HL-60/S4 treated with phorbol 12-myristate 13-acetate at 8.2 ng/mL for 4 days and 3 days (cell line): Measurements from ENCODE around the gene MAP4K2.

Experiments used
- in situ Hi-C: fragments of 300-500 bp; cut with MboI; formaldehyde crosslinking; loops from 2 replicates; pipeline ENCODE4 v1.15.0; 2022; ENCODE audit warnings: low sequenced_read_pairs

MAP4K2 gene

DNA sequence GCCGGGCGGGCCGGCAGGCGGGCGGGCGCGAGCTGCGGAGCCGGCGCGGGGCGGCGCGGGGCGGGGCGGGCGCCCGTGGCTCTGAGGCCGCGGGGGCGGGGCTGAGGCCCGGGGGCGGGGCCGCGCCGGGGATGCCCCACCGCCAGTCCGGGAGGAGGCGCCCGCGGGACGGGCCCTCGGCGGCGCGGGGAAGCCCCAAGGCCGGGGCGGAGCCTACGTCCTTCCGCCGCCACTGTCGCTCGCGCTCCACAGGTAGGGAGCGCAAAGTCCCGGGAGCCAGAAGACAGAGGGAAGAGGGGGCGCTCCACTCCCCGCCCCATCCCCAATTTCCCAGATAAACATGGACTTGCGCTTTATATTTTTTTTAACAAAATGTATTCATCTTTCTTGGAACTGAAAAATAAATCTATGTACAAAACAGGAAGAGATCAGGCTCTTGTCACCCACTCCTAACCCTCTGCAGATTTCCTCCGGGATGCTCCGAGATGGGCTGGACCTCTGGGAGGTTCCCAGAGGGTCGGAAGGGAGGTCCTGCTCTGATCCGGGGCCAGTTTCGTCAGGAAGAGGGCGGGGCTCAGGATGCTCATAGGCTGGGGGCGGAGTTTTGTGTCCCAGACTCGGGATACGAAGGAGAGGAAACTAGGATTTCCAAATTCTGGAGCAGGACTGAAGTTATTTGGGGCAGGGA is at the start of gene MAP4K2:
TSS of gene MAP4K2 (minus strand) at position 57 of the 688 bp plus-strand sequence. CDS start 65 bp downstream, outside the sequence.
- in situ Hi-C loops, result no loop called here

DNA sequence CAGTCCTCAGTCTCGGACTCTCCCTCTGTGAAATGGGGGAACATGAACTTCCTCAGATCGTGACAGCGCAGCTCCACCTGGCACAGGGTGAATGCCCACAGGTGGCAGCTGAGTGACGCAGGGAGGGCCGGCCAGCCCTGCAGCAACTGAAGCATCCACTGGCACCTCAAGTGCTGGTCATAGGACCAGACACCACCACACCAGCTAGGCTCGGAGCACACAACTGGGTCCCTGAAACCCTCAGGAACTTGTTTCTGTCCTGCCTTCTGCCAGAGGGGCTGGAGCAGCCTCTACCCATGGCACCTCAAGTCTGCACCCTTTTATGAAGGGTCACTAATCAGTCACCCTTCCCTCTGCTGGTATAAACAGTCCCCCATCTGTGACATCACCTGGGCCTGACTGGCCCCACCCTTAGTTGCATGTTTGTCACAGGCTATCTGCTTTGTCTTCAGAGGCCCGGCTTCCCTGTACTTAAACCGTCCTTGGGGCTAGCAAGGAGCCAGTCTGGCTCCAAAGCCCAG is 48.9 kb upstream of the MAP4K2 start:
- in situ Hi-C loops, result no loop called here

DNA sequence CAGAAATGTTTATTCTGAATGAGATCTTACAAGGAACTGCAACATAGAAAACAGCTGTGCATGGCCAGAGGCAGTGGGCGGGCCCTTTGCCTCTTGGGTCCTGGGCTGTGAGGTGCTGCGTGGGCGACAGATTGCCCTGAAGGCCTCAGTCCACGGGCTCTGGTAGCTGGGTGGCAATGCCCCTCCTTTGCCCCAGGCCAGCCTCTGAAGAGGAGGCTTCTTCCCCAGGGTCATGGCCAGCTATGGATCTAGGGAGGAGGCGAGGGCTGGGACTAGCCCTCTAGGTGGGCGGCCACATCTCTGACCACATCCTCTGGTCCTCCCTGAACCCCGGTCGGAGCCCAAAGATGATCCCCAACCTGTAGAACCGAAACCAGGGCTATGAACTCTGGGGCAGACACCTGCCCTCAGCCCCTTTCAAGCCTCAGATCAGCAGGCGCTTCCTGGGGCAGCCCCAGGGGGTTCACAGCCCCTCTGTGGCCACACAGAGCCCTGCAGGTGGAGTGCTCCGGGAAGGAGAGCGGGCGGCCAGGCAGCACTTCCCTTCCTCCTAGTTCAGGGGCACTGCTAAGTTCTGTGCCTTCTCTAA is 48.1 kb upstream of the MAP4K2 start:
- in situ Hi-C loops, result no loop called here

DNA sequence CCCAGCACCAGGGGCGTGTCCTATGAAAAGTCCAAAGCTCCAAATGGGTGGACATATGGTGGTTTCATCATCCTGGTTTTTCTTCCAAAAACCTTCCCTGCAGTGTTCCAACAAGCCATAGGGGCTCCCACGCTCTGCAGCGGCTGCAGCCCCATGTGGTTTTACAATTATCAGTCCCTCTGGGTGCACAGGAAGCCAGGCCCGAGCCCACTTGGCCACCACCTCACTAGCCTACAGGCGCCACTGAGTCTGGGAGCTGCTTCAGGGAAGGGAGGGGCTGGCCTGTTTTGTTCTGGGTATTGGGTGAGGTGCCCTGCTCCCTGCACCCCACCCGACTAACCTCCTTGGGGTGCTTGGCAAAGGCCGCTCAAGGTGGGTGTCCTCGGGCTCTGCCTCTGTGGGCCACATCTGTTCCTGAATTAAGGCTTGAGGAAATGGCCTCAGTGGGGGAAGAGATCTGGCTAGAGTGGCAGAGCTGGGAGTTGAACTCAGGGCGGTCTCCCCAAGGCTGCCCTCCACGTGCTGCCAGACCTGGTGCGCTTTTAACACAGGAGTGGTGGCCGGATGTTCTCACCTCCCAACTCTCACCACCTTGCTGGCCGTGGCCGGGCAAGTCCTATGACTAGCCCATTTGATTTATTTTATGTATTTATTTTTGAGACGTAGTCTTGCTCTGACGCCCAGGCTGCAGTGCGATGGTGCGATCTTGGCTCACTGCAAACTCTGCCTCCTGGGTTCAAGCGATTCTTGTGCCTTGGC is 46.8 kb upstream of the MAP4K2 start:
- in situ Hi-C loops, result loop anchor here (5.0 kb wide), 1 partner anchor 43 kb away; no protein-coding TSS in a partner anchor

DNA sequence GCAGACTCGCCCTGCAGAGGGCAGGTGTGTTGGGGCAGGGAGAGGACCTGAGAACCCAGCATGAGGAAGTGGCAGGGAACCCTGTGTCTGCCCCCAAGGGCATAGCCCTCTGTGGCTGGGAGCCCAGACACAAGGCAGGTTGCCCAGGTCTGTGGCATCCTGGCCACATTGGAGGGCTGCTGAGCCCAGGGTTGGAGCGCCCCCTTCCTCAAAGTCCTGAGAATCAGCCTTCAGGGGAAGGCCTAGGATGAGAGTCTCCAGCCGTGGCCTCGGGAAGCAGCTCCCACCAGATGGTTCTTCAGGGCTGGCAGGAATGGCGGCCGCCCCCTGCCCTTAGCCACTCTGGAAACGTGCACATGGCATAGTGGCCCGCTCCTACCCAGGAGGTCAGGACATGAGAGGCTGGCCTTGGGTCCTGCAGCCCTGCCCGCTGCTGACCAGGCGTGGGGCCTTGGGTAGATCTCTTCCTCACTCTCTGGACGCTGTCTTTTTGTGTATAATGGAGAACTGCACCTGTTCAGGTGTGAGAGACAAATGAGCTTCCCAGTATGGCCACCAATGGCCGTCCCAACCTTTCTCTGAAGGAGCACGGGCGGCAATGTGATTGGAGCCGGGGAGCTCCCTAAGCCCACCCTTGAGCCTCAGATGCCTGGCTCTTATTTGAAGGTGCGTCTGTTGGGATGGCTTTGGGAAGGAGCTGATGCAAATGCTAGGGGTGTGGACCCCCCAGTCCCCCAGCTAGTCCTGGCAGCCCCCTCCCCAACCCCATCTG is 46.0 kb upstream of the MAP4K2 start:
- in situ Hi-C loops, result loop anchor here (5.0 kb wide), 1 partner anchor 43 kb away; no protein-coding TSS in a partner anchor

DNA sequence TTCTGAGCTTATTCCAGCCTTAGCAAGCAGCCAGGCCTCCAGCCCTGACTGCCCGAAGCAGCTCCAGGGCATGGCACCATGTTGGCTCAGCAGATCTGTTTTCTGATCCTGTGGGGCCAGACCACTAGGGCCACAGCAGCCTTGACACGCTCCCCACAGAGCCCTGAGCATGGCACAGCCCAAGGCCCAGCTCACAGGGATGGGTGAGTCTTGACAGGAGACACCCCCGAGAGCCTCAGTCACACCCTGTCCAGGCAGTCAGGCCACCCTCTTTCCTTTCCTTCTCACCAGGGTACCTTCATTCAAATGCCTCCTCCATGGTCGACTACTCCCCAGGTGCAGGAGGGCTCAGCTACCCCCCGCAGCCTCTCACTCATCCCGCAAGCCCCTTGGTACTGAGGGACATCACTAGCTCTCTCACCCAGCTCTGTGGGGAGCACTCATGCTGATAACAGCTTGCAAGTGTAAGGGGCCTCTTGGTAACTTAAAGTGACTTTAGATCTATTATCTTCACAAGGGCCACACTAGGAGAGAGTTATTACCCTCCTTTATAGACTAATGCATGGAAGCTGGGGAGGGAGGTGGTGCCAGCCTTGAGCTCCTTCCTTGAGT is 45.3 kb upstream of the MAP4K2 start:
- in situ Hi-C loops, result loop anchor here (5.0 kb wide), 1 partner anchor 44 kb away; no protein-coding TSS in a partner anchor

DNA sequence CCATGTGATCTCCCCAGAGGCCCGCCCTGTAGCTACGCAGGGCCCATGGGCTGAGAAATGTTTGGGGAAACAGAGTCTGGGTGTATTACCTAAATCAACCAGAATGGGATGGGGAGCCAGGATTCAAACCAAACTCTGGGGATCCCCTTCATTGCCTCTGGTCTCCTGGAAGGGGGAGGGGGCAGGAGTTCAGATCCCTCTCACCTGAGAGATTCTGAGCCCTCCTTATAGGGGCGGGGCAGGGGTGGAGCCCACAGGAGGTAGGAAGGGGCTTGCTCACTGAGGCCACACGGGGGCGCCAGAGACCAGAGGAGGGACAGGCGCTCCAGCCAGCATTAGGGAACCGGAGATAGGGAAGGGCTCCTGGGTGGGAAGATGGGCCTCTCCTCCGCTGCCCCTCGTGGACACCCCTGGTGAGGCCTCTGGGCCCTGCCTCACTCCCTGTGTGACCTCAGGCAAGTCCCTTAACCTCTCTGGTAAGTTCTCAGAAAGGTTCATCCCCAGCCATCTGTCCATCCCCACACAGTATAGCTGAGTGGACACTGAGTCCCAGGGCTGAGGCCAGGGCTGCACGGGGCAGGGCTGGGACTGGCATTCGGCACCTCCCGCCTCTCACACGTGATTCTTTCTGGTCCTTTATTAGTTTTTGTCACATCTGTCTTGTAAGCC is 44.1 kb upstream of the MAP4K2 start:
- in situ Hi-C loops, result loop anchor here (5.0 kb wide), 1 partner anchor 45 kb away; no protein-coding TSS in a partner anchor

DNA sequence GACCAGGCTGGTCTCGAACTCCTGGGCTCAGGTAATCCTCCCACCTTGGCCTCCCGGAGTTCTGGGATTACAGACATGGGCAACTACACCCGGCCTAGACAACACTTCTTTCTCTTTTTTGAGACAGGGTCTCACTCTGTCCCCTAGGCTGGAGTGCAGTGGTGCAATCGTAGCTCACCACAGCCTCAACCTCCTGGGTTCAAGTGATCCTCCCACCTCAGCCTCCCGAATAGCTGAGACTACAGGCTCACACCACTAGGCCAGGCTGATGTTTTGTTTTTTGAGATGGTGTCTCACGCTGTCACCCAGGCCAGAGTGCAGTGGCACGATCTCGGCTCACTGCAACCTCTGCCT is 42.7 kb upstream of the MAP4K2 start:
- in situ Hi-C loops, result loop anchor here (5.0 kb wide), 1 partner anchor 47 kb away; no protein-coding TSS in a partner anchor

DNA sequence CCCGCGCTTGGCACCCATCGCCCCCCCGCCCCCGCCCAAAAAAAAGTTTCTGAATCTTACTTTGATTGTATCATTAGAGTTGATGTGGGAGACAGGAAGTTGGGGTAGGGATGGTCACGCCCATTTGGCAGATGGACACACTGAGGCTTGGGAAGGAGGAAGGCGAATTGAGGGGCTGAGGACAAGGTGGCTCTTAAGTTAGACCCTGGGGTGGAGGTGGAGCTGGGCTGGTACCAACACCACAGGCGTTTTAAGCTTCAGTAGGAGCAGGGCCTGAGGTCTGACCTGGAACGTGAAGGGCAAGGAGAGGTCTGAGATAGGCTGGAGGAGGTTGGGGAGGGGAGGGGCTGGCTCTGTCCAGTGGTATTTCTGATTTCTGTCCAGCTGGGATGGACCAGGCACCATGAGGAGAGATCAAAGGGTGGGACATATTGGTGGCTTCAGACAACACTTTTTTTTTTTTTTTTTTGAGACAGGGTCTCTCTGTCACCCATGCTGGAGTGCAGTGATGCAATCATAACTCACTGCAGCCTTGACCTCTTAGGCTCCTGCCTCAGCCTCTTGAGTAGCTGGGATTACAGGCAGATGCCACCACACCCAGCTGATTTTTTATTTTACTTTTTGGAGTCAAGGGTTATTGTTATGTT is 42.2 kb upstream of the MAP4K2 start:
- in situ Hi-C loops, result loop anchor here (5.0 kb wide), 1 partner anchor 47 kb away; no protein-coding TSS in a partner anchor

DNA sequence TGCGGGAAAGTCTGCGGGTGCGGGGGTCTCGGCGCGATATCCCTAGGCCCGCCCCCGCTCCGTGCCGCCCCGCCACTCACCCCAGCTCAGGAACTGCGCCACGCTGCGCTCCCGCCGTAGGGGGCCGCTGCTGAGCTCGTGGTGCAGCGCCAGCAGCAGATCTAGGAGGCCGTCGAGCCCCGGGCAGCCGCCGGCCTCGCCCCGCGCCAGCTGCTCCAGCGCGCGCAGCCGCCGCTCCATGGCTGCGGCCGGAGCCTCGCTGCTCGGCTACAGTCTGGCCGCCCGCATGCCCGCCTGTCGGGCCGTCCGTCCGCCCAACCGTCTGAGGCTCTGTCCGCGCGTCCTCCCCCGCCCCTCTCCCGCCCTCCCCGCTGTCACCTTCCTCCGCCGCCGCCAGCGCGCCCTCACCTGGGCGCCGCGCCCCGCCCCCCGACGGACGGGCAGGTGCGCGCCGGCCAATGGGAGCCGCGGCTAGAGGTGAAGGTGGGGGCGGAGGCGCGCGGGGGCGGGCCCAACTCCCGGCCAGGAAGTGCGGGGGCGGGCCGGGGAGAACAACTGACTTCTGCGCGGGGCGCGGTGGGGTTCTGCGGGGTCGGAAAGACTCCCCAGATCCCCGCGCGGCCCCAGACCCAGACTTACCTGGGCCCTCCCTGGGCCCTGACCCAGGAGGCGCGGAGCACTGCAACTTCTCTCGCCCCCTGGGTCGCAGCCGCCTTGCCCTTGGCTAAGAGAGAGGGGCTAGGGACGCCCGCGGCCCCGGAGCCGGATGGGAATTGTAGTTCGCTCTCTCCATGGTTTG is 41.5 kb upstream of the MAP4K2 start, which contains the start of gene CDC42BPG:
TSS of gene CDC42BPG (minus strand) at position 324 of the 799 bp plus-strand sequence. CDS start at position 240, 84 bp downstream.
- in situ Hi-C loops, result loop anchor here (5.0 kb wide), 1 partner anchor 48 kb away; no protein-coding TSS in a partner anchor

DNA sequence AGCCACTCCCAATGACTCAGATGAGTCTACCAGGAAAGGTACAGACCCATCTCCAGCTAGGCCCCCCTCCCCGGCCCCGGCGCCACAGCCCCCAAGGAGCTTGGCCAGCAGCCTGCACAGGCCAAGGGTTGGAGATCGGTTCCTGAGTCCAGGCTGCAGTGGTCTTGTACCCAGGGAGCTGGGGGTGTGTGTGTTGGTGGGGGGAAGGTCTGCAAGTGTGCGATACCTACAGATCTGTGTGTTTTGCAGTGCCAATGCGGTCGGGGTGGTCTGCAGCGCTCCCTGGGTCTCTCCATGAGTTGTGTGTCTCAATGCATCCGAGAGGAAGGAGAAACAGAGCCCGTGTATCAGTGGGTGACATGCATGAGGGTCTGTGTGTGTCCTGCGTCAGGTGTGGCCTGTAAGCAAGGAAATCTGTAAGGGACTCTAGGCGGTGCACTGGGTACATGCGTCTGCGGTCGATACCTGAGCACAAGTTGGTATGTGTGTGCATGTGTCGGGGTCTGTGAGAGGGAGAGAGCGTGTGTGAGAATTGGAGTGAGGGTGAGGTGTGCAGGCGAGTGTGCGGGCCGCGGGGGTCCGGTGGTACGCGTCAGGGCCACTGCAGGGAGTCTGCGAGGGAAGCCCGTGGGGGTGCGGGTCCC is 40.8 kb upstream of the MAP4K2 start:
- in situ Hi-C loops, result no loop called here

DNA sequence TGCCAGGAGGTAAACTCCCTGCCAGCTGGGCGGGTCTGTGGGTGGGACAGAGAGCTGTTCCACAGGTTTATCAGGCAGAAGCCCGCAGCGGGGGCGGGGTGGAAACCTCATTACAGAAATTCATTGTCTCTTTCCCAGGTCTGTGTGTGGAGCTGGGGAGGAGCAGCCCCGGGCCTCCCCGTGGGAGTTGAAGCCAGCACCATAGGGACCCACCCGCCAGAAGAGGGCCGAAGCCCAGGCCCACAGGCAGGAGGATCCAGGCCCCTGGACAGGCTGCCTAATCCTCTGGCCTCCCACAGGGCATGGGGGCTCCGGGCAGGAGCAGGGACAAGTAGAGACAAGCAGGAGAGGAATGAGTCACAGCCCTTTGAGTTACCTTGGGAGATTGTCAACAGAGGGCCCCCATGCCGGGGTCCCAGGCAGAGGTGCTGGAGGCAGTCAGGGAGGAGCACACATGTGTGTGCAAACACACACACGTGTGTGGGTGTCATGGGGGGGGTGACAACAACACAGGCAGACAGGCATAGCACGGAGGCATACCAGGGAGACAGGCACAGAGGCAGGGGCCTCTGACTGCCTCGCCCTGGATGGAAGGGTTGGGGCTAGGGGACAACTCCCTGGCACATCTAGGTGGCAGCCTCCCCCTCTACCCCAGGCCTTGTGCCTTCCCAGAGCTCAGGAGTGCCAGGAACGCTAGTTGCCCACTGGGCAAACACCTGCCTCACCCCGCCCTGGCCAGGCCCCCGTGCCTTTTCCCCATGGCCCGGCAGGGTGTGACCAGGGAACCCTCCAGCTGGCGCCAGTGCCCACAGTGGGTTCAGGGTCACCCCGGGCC is 40.1 kb upstream of the MAP4K2 start:
- in situ Hi-C loops, result no loop called here

DNA sequence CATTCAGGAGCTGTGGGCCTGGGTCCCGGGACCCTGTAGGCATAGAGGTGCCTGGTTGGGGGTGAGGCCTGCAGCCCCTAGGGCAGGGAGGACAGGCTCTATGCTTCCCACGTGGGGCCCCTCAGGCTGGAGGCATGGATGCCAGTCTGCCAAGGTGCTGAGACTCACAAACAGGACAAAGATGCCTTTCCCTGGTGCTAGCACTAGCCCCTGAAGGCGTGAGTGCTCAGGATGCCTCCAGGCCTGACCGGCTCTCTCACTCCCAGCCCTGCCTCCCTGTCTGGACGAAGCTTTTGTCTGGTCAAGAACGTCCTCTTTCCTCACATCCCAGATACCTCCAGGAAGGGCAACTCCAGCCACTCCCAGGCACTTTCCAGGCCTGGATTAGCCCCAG is 39.3 kb upstream of the MAP4K2 start:
- in situ Hi-C loops, result no loop called here

DNA sequence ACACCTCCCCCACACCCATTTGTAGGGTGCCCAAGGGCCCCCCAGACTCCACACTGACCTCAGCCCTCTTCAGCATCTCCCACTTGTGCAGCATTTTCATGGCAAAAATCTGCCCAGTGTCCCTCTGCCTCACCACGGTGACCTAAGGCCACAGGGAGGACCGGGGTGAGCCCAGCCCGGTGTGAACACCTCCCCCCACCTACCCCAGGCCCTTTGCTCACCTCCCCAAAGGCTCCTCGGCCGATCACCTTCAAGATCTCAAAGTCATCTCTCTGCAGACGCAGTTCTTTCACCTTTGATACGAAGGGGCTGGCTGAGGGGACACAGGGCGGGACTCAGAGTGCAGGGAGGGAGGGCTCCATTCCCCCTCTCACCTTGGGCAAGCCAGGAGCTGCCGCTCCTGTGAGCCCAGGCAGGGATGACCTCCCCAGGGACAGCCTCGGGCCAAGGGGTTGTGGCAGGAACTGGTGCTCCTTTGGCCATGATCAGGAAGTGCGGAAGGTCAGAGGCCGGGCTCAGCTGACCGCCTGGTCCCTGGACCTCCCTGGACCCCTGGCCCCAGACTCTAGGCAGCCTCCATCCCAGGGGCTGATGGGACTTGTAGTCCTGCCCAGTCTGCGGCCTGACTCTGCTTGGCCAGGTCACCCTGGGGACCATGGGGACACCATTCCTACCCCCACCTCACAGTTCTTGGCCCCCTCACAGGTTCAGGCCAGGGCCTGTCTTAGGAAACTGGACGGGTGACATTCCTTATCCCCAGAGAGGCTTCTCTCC is 38.8 kb upstream of the MAP4K2 start:
- in situ Hi-C loops, result no loop called here

DNA sequence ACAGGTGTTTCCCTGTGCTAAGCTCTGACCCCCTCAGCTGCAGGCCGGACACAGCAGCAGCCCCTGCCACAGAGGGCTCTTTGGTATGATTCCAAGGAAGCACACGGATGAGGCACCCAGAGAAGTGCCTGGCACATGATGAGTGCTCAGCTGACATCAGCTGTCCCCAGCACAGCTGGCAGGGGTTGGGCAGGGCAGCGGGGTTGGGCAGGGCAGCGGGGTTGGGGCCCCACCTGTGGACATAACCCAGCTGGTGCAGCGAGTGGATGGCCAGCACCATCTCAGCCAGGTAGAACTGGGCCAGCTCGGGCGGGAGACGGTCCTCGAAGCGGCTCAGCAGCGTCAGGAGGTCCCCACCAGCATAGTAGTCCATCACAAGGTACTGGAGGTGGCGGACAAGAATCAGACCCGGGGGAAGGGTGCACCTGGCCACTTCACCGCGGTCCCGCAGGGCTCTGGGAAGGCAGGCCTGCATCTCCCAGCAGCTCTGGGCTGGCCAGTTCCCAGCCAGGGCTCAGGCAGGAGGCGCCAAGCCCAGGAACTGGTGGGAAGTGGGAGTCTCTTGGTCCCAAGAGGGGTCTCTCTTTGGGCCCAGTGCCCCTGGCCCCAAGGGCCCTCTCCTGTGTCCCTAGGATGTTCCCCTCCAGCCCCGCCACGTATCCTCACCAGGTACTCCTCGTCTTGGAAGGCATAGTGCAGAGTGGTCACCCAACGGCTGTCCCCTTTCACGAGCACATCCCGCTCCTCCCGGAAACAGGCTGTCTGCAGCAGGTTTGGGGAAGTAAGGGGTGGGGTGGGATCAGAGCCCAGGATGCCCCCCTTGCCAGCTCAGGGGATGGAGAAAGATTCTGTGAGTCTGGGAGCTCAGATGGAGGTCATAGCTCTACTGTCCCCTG is 37.1 kb upstream of the MAP4K2 start:
- in situ Hi-C loops, result no loop called here
